HepG2 (cell line): Measurements from ENCODE around the gene SLC23A2. TPM values are rescaled to one million over a fixed set of nuclear protein-coding genes. Genes with fewer than 3 reads are reported as not detected.

ENCODE experiments used
- ARID3A ChIP-seq: IDR thresholded peaks from 2 replicates; pipeline ENCODE4 v1.6.1; 2012; ENCODE audit warnings: low read depth, low read length, improper control_type of control experiment
- ATF7 ChIP-seq, 2 experiments: fragments of 450-650 bp in 1 of 2; sonication (generic) in 1 of 2; formaldehyde crosslinking in 1 of 2; IDR thresholded peaks; 2 replicates each; pipeline versions ENCODE4 v1.4.0 to v1.6.1; 2016 to 2020; ENCODE audit warnings: antibody characterized with exemption in 1 of 2, mild to moderate bottlenecking in 1 of 2, missing genetic modification reagents in 1 of 2
- FOXO1 ChIP-seq: sonication (generic); formaldehyde crosslinking; IDR thresholded peaks from 2 replicates; pipeline ENCODE4 v1.4.0; 2020; ENCODE audit warnings: missing genetic modification reagents
- FOXO4 ChIP-seq: sonication (generic); formaldehyde crosslinking; conservative IDR thresholded peaks from 2 replicates; pipeline ENCODE4 v1.8.1; 2023; ENCODE audit warnings: missing genetic modification reagents
- GPBP1L1 ChIP-seq: sonication (generic); formaldehyde crosslinking; IDR thresholded peaks from 2 replicates; pipeline ENCODE4 v1.5.0; 2020; ENCODE audit warnings: mild to moderate bottlenecking, missing genetic modification reagents
- MAFG ChIP-seq: sonication (generic); formaldehyde crosslinking; IDR thresholded peaks from 2 replicates; pipeline ENCODE4 v1.5.1; 2020; ENCODE audit warnings: mild to moderate bottlenecking, missing genetic modification reagents
- MEIS2 ChIP-seq: sonication (generic); formaldehyde crosslinking; IDR thresholded peaks from 2 replicates; pipeline ENCODE4 v1.9.0; 2021; ENCODE audit warnings: mild to moderate bottlenecking, missing genetic modification reagents
- NR2F2 ChIP-seq: IDR thresholded peaks from 2 replicates; pipeline ENCODE4 v1.6.1; 2012; ENCODE audit warnings: low read depth, inconsistent platforms, borderline replicate concordance
- RERE ChIP-seq: IDR thresholded peaks from 2 replicates; pipeline ENCODE4 v1.6.1; 2016; ENCODE audit warnings: low read depth, missing genetic modification reagents, missing compliant biosample characterization
- SMAD9 ChIP-seq: sonication (generic); formaldehyde crosslinking; IDR thresholded peaks from 2 replicates; pipeline ENCODE4 v1.5.1; 2020; ENCODE audit warnings: mild to moderate bottlenecking, missing genetic modification reagents
- SNAI1 ChIP-seq: sonication (generic); formaldehyde crosslinking; IDR thresholded peaks from 2 replicates; pipeline ENCODE4 v1.5.0; 2020; ENCODE audit warnings: mild to moderate bottlenecking, missing genetic modification reagents, borderline replicate concordance
- TAF1 ChIP-seq: sonication (generic); formaldehyde crosslinking; IDR thresholded peaks from 2 replicates; pipeline ENCODE4 v1.4.0; 2020; ENCODE audit warnings: missing genetic modification reagents
- ZIK1 ChIP-seq: sonication (generic); formaldehyde crosslinking; IDR thresholded peaks from 2 replicates; pipeline ENCODE4 v1.5.0; 2020; ENCODE audit warnings: mild to moderate bottlenecking, low read depth, missing genetic modification reagents, borderline replicate concordance
- ZNF160 ChIP-seq: sonication (generic); formaldehyde crosslinking; IDR thresholded peaks from 2 replicates; pipeline ENCODE4 v1.8.0; 2022; ENCODE audit warnings: mild to moderate bottlenecking, inconsistent platforms, missing genetic modification reagents
- ZNF691 ChIP-seq: sonication (generic); formaldehyde crosslinking; IDR thresholded peaks from 2 replicates; pipeline ENCODE4 v1.4.0; 2020; ENCODE audit warnings: missing genetic modification reagents, low read depth, mild to moderate bottlenecking, borderline replicate concordance
- ZNF782 ChIP-seq: sonication (generic); formaldehyde crosslinking; IDR thresholded peaks from 2 replicates; pipeline ENCODE4 v1.4.0; 2020; ENCODE audit warnings: missing genetic modification reagents, mild to moderate bottlenecking, borderline replicate concordance
- polyA plus RNA-seq, 8 experiments: library from polyadenylated mRNA; depleted of rRNA in 3 of 8; stranded (reverse) in 7 of 8; unstranded in 1 of 8; fragments of >200 nt; fragmentation: Illumina TruSeq in 4 of 8; extraction: Trizol in 4 of 8; gene quantifications; 2 replicates each; pipeline versions ENCODE4 v1.2.1 to v1.2.3, GENCODE V29; 2011 to 2016; ENCODE audit warnings: low read depth in 4 of 8, missing spikeins in 1 of 8, mixed read lengths in 1 of 8; ENCODE audit not compliant: insufficient read depth in 1 of 8
- total RNA-seq, 5 experiments: library from RNA; depleted of rRNA; stranded (reverse); fragments of >200 nt; fragmentation: Illumina TruSeq; extraction: Trizol; gene quantifications; 2 replicates each; pipeline ENCODE4 v1.2.3, GENCODE V29; 2016; ENCODE audit warnings: low read depth in 1 of 5

Gene SLC23A2
- total and polyA plus RNA-seq, 2 of the 13 experiments (the other 11 are each of a cell fraction or from before 2014, with no cell fraction given): 42.2 to 51.2 TPM

GRCh38 chr20:4937407-4938319 lies 63.6 kb downstream of the SLC23A2 start (continued):
- TF ChIP-seq FOXO4 (CRISPR knock-in tag) (no peak), TAF1 (CRISPR knock-in tag) (no peak), ARID3A (peak; percentile 81), ZNF782 (CRISPR knock-in tag) (no peak), RERE (CRISPR knock-in tag) (no peak), ZNF160 (no peak), ATF7 (IDR thresholded peaks at IDR 0.05) (no peak), ATF7 (CRISPR knock-in tag; IDR thresholded peaks at IDR 0.05) (no peak), MAFG (CRISPR knock-in tag) (no peak), MEIS2 (CRISPR knock-in tag) (no peak), SNAI1 (CRISPR knock-in tag) (no peak), ZNF691 (no peak), GPBP1L1 (no peak), NR2F2 (no peak), FOXO1 (CRISPR knock-in tag) (peak; percentile 57; the same call in 1 of the 2 replicates), ZIK1 (CRISPR knock-in tag) (no peak), SMAD9 (CRISPR knock-in tag) (0 out of 2 replicates have a peak, but pooled peaks have one; percentile 30)
